ENCODE measurements around the gene HFM1.
"Not testable (repeated sequence)": the region's sequence is repeated elsewhere in the genome, so short reads cannot be mapped to it uniquely, and the experiment has no call there.

The HFM1 gene, protein sequence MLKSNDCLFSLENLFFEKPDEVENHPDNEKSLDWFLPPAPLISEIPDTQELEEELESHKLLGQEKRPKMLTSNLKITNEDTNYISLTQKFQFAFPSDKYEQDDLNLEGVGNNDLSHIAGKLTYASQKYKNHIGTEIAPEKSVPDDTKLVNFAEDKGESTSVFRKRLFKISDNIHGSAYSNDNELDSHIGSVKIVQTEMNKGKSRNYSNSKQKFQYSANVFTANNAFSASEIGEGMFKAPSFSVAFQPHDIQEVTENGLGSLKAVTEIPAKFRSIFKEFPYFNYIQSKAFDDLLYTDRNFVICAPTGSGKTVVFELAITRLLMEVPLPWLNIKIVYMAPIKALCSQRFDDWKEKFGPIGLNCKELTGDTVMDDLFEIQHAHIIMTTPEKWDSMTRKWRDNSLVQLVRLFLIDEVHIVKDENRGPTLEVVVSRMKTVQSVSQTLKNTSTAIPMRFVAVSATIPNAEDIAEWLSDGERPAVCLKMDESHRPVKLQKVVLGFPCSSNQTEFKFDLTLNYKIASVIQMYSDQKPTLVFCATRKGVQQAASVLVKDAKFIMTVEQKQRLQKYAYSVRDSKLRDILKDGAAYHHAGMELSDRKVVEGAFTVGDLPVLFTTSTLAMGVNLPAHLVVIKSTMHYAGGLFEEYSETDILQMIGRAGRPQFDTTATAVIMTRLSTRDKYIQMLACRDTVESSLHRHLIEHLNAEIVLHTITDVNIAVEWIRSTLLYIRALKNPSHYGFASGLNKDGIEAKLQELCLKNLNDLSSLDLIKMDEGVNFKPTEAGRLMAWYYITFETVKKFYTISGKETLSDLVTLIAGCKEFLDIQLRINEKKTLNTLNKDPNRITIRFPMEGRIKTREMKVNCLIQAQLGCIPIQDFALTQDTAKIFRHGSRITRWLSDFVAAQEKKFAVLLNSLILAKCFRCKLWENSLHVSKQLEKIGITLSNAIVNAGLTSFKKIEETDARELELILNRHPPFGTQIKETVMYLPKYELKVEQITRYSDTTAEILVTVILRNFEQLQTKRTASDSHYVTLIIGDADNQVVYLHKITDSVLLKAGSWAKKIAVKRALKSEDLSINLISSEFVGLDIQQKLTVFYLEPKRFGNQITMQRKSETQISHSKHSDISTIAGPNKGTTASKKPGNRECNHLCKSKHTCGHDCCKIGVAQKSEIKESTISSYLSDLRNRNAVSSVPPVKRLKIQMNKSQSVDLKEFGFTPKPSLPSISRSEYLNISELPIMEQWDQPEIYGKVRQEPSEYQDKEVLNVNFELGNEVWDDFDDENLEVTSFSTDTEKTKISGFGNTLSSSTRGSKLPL (N-terminal part only)

DNA sequence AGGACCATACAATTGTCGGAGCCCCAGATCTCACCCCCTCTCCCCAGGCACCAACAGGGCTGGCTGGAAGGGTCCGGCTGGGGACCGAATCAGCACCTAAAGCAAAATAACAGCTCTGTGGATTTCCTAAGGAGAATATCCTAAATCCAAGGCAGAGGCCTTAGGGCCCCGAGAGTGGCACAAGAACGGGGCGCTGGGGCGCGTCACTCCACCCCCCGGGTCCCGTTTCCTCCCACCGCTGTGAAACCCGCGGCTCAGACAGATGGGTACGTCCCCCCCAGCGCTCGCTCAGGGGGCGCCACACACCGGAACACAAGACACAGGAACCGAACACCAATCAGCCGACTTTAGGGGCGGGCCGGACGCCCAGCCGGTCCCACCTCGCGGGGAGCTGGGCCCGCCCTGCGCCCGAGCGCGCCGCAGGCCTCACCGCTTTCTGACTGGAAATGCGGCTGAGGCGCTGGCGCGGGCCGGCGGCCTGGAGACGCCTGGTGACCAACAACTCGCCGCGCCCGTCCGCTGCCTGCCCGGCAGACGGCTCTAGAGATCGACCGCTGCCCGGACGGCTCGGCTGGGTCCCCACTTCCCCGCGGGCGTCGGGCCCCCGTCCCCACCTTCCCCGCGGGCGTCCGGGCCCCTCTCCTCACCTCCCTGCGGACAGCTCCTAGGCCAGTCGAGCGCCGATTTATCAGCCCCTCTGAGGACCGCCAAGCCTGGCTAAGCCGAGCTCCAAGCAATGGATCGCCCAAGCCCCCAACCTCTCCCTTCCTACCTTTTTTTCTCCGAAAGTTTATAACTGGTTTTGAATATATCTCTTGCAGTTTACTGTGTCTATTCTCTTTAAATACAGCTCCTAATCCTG, at the start of gene HFM1:
TSS of gene HFM1 (minus strand) at position 687 of the 862 bp plus-strand sequence. CDS start 3,755 bp downstream, outside the sequence.
- Histone ChIP-seq H3K27ac (ENCODE audit: low read depth, low read length) (peak within 1 kb of the TSS; percentile 87), H3K4me1 (ENCODE audit: control insufficient read depth, insufficient read depth, low read length) (peaks cover 5% of the 10 kb centered on the region; the same call in 1 of the 2 replicates), H3K36me3 (ENCODE audit: control insufficient read depth, insufficient read depth, low read length) (no peaks in the 10 kb centered on the region), H3K4me3 (ENCODE audit: low read depth, low read length) (peak within 1 kb of the TSS; percentile 89), H3K27me3 (ENCODE audit: control insufficient read depth, insufficient read depth, low read length) (no peaks in the 10 kb centered on the region), H3K9ac (ENCODE audit: low read depth, low read length) (peak within 1 kb of the TSS; percentile 76), H3K9me3 (ENCODE audit: control insufficient read depth, insufficient read depth, low read length) (no peaks in the 10 kb centered on the region)

DNA sequence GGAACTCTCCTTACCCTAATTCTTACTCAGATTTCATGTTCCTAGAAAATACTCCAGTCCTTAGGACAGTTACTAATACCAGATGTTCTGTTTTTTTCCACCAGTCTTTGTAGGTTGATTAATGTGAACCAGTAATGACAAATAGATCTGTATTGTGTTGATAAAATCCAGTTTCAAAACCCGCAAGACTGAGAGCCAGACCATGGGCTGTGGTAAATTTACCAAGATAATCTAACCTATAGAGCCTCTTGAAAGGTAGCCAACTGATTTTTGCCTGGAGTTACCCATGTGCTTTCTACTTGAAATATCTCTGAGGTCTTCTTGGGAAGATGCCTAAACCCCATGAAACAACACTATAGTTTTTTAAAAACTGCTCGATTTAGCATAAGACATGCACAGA, 49.5 kb upstream of the HFM1 start:
- no peaks in the 10 kb centered on the region for H3K27me3 ChIP-seq (ENCODE audit: control insufficient read depth, insufficient read depth, low read length)
- no peaks in the 10 kb centered on the region for H3K4me1 ChIP-seq (ENCODE audit: control insufficient read depth, insufficient read depth, low read length)
- no peak overlapping the region for H3K9ac ChIP-seq (ENCODE audit: low read depth, low read length)
- H3K9me3 ChIP-seq (ENCODE audit: control insufficient read depth, insufficient read depth, low read length): no peaks in the 10 kb centered on the region
- H3K36me3 ChIP-seq (ENCODE audit: control insufficient read depth, insufficient read depth, low read length): no peaks in the 10 kb centered on the region
- H3K4me3 ChIP-seq (ENCODE audit: low read depth, low read length): no peak overlapping the region
- no peak overlapping the region for H3K27ac ChIP-seq (ENCODE audit: low read depth, low read length)

DNA sequence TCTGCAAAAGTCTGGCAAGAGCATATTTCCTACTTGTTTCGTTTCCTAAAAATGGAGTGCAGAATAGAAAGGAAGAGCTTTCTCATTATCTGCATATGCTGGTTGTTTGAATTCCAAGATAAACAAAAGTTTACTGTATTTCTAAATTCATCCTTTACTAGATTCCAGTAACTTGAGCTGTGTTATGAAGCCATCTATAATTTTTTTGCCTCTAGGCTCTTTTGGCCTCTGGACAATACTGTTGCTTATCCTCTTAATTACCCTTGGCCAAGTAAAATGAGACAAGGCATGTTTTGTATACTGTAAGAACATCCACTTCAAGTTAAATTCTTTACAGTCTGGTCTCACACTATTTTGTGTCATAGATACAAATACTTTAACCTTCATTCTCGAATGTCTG, 45.6 kb upstream of the HFM1 start:
- Histone ChIP-seq H3K36me3 (ENCODE audit: control insufficient read depth, insufficient read depth, low read length) (no peaks in the 10 kb centered on the region), H3K4me1 (ENCODE audit: control insufficient read depth, insufficient read depth, low read length) (no peaks in the 10 kb centered on the region), H3K27ac (ENCODE audit: low read depth, low read length) (no peak overlapping the region), H3K27me3 (ENCODE audit: control insufficient read depth, insufficient read depth, low read length) (no peaks in the 10 kb centered on the region), H3K9me3 (ENCODE audit: control insufficient read depth, insufficient read depth, low read length) (no peaks in the 10 kb centered on the region), H3K4me3 (ENCODE audit: low read depth, low read length) (no peak overlapping the region), H3K9ac (ENCODE audit: low read depth, low read length) (no peak overlapping the region)

DNA sequence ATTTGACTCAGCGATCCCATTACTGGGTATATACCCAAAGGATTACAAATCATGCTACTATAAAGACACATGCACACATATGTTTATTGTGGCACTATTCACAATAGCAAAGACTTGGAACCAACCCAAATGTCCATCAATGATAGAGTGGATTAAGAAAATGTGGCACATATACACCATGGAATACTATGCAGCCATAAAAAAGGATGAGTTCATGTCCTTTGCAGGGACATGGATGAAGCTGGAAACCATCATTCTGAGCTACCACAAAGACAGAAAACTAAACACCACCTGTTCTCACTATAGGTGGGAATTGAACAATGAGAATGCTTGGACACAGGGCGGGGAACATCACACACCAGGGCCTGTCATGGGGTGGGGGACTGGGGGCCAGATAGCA, 43.1 kb upstream of the HFM1 start:
- H3K9ac ChIP-seq (ENCODE audit: low read depth, low read length); H3K4me1 ChIP-seq (ENCODE audit: control insufficient read depth, insufficient read depth, low read length); H3K4me3 ChIP-seq (ENCODE audit: low read depth, low read length); H3K27me3 ChIP-seq (ENCODE audit: control insufficient read depth, insufficient read depth, low read length); H3K9me3 ChIP-seq (ENCODE audit: control insufficient read depth, insufficient read depth, low read length); H3K36me3 ChIP-seq (ENCODE audit: control insufficient read depth, insufficient read depth, low read length); H3K27ac ChIP-seq (ENCODE audit: low read depth, low read length): not testable (repeated sequence)

DNA sequence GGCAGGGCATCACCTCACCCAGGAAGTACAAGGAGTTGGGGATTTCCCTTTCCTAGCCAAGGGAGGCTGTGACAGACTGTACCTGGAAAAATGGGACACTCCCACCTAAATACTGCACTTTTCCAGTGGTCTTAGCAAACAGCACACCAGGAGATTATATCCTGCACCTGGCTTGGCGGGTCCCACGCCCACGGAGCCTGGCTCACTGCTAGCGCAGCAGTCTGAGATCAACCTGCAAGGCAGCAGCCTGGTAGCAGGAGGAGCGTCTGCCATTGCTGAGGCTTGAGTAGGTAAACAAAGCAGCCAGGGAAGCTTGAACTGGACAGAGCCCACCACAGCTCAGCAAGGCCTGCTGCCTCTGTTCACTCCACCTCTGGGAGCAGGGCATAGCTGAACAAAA, 37.3 kb upstream of the HFM1 start:
- not testable (repeated sequence) for H3K27me3 ChIP-seq (ENCODE audit: control insufficient read depth, insufficient read depth, low read length); H3K4me1 ChIP-seq (ENCODE audit: control insufficient read depth, insufficient read depth, low read length); H3K36me3 ChIP-seq (ENCODE audit: control insufficient read depth, insufficient read depth, low read length); H3K4me3 ChIP-seq (ENCODE audit: low read depth, low read length); H3K9ac ChIP-seq (ENCODE audit: low read depth, low read length); H3K27ac ChIP-seq (ENCODE audit: low read depth, low read length); H3K9me3 ChIP-seq (ENCODE audit: control insufficient read depth, insufficient read depth, low read length)

- no peaks in the 10 kb centered on the region for H3K27me3 ChIP-seq (ENCODE audit: control insufficient read depth, insufficient read depth, low read length)
- H3K4me1 ChIP-seq (ENCODE audit: control insufficient read depth, insufficient read depth, low read length): no peaks in the 10 kb centered on the region
- H3K9ac ChIP-seq (ENCODE audit: low read depth, low read length): no peak overlapping the region
- H3K9me3 ChIP-seq (ENCODE audit: control insufficient read depth, insufficient read depth, low read length): peaks cover 6% of the 10 kb centered on the region; the same call in 1 of the 2 replicates
- H3K36me3 ChIP-seq (ENCODE audit: control insufficient read depth, insufficient read depth, low read length): no peaks in the 10 kb centered on the region
- no peak overlapping the region for H3K4me3 ChIP-seq (ENCODE audit: low read depth, low read length)
- H3K27ac ChIP-seq (ENCODE audit: low read depth, low read length): no peak overlapping the region
Measured at GRCh38 chr1:91440847-91441246, 36.2 kb upstream of the HFM1 start.

DNA sequence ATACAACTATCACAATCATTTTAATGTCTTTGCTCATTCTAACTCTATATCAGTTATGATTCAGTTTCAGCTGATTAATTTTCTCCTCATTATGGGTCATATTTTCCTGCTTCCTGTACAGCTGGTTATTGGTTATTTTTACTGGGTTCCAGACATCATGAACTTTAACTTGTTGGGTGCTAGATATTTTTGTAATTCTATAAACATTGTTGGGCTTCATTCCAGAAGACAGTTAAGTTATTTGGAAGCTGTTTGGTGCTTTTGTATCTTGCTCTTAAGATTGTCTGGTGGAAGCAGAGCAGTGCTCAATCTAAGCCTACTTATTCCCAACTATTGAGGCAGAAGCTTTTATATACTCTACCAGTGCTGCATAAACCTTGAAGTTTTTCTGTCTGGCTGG, 34.4 kb upstream of the HFM1 start:
- Histone ChIP-seq H3K4me3 (ENCODE audit: low read depth, low read length) (no peak overlapping the region), H3K36me3 (ENCODE audit: control insufficient read depth, insufficient read depth, low read length) (no peaks in the 10 kb centered on the region), H3K4me1 (ENCODE audit: control insufficient read depth, insufficient read depth, low read length) (no peaks in the 10 kb centered on the region), H3K9me3 (ENCODE audit: control insufficient read depth, insufficient read depth, low read length) (peaks cover 6% of the 10 kb centered on the region; the same call in 1 of the 2 replicates), H3K27ac (ENCODE audit: low read depth, low read length) (no peak overlapping the region), H3K9ac (ENCODE audit: low read depth, low read length) (no peak overlapping the region), H3K27me3 (ENCODE audit: control insufficient read depth, insufficient read depth, low read length) (no peaks in the 10 kb centered on the region)

DNA sequence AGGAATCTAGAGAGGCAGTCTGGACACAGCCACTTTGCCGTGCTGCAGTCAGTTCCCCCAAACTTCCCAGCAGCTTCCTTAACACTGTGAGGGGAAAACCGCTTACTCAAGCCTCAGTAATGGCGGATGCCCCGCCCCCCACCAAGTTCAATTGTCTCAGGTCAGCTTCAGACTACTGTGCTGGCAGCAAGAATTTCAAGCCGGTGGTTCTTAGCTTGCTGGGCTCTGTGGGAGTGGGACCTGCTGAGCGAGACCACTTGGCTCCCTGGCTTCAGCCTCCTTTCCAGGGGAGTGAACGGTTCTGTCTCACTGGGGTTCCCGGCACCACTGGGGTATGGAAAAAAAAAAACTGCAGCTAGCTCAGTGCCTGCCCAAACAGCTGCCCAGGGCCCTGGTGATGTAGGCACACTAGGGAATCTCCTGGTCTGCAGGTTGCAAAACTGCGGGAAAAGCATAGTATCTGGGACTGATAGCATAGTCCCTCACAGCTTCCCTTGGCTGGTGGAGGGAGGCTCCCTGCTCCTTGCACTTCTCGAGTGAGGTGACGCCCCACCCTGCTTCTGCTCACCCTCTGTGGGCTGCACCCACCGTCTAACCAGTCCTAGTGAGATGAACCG, 23.7 kb upstream of the HFM1 start:
- peaks cover 7% of the 10 kb centered on the region; the same call in 1 of the 2 replicates for H3K4me1 ChIP-seq (ENCODE audit: control insufficient read depth, insufficient read depth, low read length)
- no peaks in the 10 kb centered on the region for H3K9me3 ChIP-seq (ENCODE audit: control insufficient read depth, insufficient read depth, low read length)
- peak overlapping the region; percentile 44; the same call in 1 of the 2 replicates for H3K9ac ChIP-seq (ENCODE audit: low read depth, low read length)
- H3K27me3 ChIP-seq (ENCODE audit: control insufficient read depth, insufficient read depth, low read length): no peaks in the 10 kb centered on the region
- H3K4me3 ChIP-seq (ENCODE audit: low read depth, low read length): no peak overlapping the region
- peak overlapping the region; percentile 66 for H3K27ac ChIP-seq (ENCODE audit: low read depth, low read length)
- H3K36me3 ChIP-seq (ENCODE audit: control insufficient read depth, insufficient read depth, low read length): no peaks in the 10 kb centered on the region

DNA sequence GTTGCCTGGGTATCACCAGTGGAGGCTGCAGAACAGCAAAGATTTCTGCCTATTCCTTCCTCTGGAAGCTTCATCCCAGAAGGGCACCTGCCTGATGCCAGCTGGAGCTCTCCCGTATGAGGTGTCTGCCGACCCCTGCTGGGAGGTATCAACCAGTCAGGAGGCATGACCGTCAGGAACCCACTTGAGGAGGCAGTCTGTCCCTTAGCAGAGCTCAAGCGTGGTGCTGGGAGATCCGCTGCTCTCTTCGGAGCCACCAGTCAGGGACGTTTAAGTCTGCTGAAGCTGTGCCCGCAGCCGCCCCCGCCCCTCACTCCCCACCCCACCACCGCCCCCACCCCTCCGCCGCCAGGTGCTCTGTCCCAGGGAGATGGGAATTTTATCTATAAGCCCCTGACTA, 23.1 kb upstream of the HFM1 start:
- Histone ChIP-seq H3K9ac (ENCODE audit: low read depth, low read length) (peak overlapping the region; percentile 44; the same call in 1 of the 2 replicates), H3K36me3 (ENCODE audit: control insufficient read depth, insufficient read depth, low read length) (no peaks in the 10 kb centered on the region), H3K27me3 (ENCODE audit: control insufficient read depth, insufficient read depth, low read length) (no peaks in the 10 kb centered on the region), H3K4me3 (ENCODE audit: low read depth, low read length) (no peak overlapping the region), H3K27ac (ENCODE audit: low read depth, low read length) (peak overlapping the region; percentile 66), H3K4me1 (ENCODE audit: control insufficient read depth, insufficient read depth, low read length) (peaks cover 7% of the 10 kb centered on the region; the same call in 1 of the 2 replicates), H3K9me3 (ENCODE audit: control insufficient read depth, insufficient read depth, low read length) (no peaks in the 10 kb centered on the region)
